GM12878 (cell line): ENCODE measurements around the gene ANKRD33. TPM values are rescaled to one million over a fixed set of nuclear protein-coding genes. Genes with fewer than 3 reads are reported as not detected.

ENCODE experiments used
- ATAC-seq: fragments of 200-7000 bp; cut with Tn5 transposase; 3 replicates; pipeline ENCODE4 v1.9.1; 2020; ENCODE audit warnings: mild to moderate bottlenecking, moderate library complexity
- BruUV-seq: library from RNA; stranded (reverse); fragments of 400-500 nt; replicated peaks from 2 replicates; lab custom pipeline; 2021; lab: Mats Ljungman, UMichigan
- CTCF ChIA-PET: fragments of 300-600 bp; sonication (Branson Sonifier 250); formaldehyde crosslinking; extraction: SDS; loops from one replicate; lab custom pipeline; 2021; ENCODE audit warnings: inconsistent platforms; lab: Yijun Ruan, JAX
- POLR2A ChIA-PET: fragments of 350-600 bp; formaldehyde crosslinking; extraction: SDS; loops from one replicate; lab custom pipeline; 2021; ENCODE audit warnings: inconsistent platforms; lab: Charles Lee
- RAD21 ChIA-PET: fragments of 300-600 bp; sonication (Branson Sonifier 250); formaldehyde crosslinking; loops from one replicate; lab custom pipeline; 2023; ENCODE audit warnings: antibody characterized with exemption; ENCODE audit not compliant: unreplicated experiment; lab: Charles Lee
- SMC1A ChIA-PET: fragments of 300-600 bp; sonication (Branson Sonifier 250); formaldehyde crosslinking; loops from one replicate; lab custom pipeline; 2023; ENCODE audit not compliant: unreplicated experiment, uncharacterized antibody; lab: Charles Lee
- DNase-seq: peaks from one replicate; pipeline ENCODE4 v3.0.0-alpha.2; 2011; ENCODE audit warnings: low read depth, low spot score
- FAIRE-seq: peaks from 3 replicates; lab custom pipeline; 2011; peaks lifted over from hg19 to GRCh38; lab: Jason Lieb, UNC
- H2AFZ ChIP-seq: 2 replicates; pipeline ENCODE4 v1.6.0; 2011; ENCODE audit warnings: low read depth, low read length, control low read depth; ENCODE audit not compliant: control insufficient read depth
- H3K27ac ChIP-seq: 2 replicates; pipeline ENCODE4 v1.5.1; 2011; ENCODE audit warnings: control low read depth; ENCODE audit not compliant: control insufficient read depth, insufficient read depth
- H3K27me3 ChIP-seq, 2 experiments: replicated peaks in 1 of 2; 2 replicates each; pipeline versions ENCODE4 v1.6.0 to v1.6.1; 2011; ENCODE audit warnings: low read length in 1 of 2; ENCODE audit not compliant: control insufficient read depth in 2 of 2, insufficient read depth in 2 of 2
- H3K36me3 ChIP-seq, 2 experiments: 2 replicates each; pipeline ENCODE4 v1.5.1; 2011; ENCODE audit warnings: low read length in 1 of 2; ENCODE audit not compliant: control insufficient read depth in 2 of 2, insufficient read depth in 2 of 2
- H3K4me1 ChIP-seq: 2 replicates; pipeline ENCODE4 v1.6.1; 2011; ENCODE audit warnings: mild to moderate bottlenecking, low read length, moderate library complexity, mixed read lengths; ENCODE audit not compliant: control insufficient read depth, insufficient read depth
- H3K4me2 ChIP-seq: 2 replicates; pipeline ENCODE4 v1.6.0; 2011; ENCODE audit warnings: control low read depth; ENCODE audit not compliant: control insufficient read depth, insufficient read depth
- H3K4me3 ChIP-seq: fragments of 200-600 bp; sonication (generic); 2 replicates; pipeline ENCODE4 v1.5.1; 2016
- H3K79me2 ChIP-seq: 2 replicates; pipeline ENCODE4 v1.6.0; 2011; ENCODE audit warnings: low read length; ENCODE audit not compliant: control insufficient read depth, insufficient read depth
- H3K9ac ChIP-seq: 2 replicates; pipeline ENCODE4 v1.8.0; 2011; ENCODE audit warnings: low read length, control low read depth, mixed read lengths; ENCODE audit not compliant: control insufficient read depth, insufficient read depth
- H3K9me3 ChIP-seq: replicated peaks from 3 replicates; pipeline ENCODE4 v1.5.1; 2011; ENCODE audit warnings: mild to moderate bottlenecking, low read length; ENCODE audit not compliant: control insufficient read depth, insufficient read depth
- H4K20me1 ChIP-seq: 2 replicates; pipeline ENCODE4 v1.6.0; 2011; ENCODE audit not compliant: control insufficient read depth, insufficient read depth
- CEBPB ChIP-seq, 2 experiments: fragments of 150-350 bp in 1 of 2; IDR thresholded peaks; 2 replicates each; pipeline ENCODE4 v1.6.1; 2012 to 2014; ENCODE audit warnings: low read depth in 2 of 2, low read length in 2 of 2, borderline replicate concordance in 1 of 2, inconsistent platforms in 1 of 2
- CHD4 ChIP-seq: fragments of 200-600 bp; sonication (generic); IDR thresholded peaks from 2 replicates; pipeline ENCODE4 v1.6.1; 2016; ENCODE audit warnings: mild to moderate bottlenecking
- JUND ChIP-seq: IDR thresholded peaks from 2 replicates; pipeline ENCODE4 v1.6.1; 2012; ENCODE audit warnings: low read depth, mild to moderate bottlenecking, low read length, improper control_type of control experiment, moderate library complexity
- MYB ChIP-seq: fragments of 150-350 bp; IDR thresholded peaks from 2 replicates; pipeline ENCODE4 v1.6.1; 2014; ENCODE audit warnings: mild to moderate bottlenecking, low read depth, low read length, borderline replicate concordance
- NFYA ChIP-seq: IDR thresholded peaks from 2 replicates; pipeline ENCODE4 v1.6.1; 2011; ENCODE audit warnings: low read depth, mild to moderate bottlenecking, low read length, improper control_type of control experiment, borderline replicate concordance
- POLR2AphosphoS2 ChIP-seq: IDR thresholded peaks from 2 replicates; pipeline ENCODE4 v1.6.1; 2011; ENCODE audit warnings: low read depth, mild to moderate bottlenecking, low read length, improper control_type of control experiment, moderate library complexity
- RAD21 ChIP-seq: IDR thresholded peaks from 2 replicates; pipeline ENCODE4 v1.6.1; 2011; ENCODE audit warnings: mild to moderate bottlenecking, low read depth, low read length, moderate library complexity; ENCODE audit not compliant: insufficient read depth
- SMC3 ChIP-seq: IDR thresholded peaks from 2 replicates; pipeline ENCODE4 v1.6.1; 2011; ENCODE audit warnings: low read length, improper control_type of control experiment, borderline replicate concordance
- SREBF2 ChIP-seq: IDR thresholded peaks from 2 replicates; pipeline ENCODE4 v1.6.1; 2012; ENCODE audit warnings: mild to moderate bottlenecking, low read length
- STAT3 ChIP-seq: IDR thresholded peaks from 2 replicates; pipeline ENCODE4 v1.6.1; 2011; ENCODE audit warnings: low read depth, low read length, improper control_type of control experiment
- SUPT20H ChIP-seq: IDR thresholded peaks from 2 replicates; pipeline ENCODE4 v1.6.1; 2011; ENCODE audit warnings: low read depth, mild to moderate bottlenecking, low read length, moderate library complexity, borderline replicate concordance; ENCODE audit not compliant: control insufficient read depth
- ZNF217 ChIP-seq: fragments of 450-650 bp; IDR thresholded peaks from 2 replicates; pipeline ENCODE4 v1.6.1; 2017; ENCODE audit warnings: antibody characterized with exemption, mild to moderate bottlenecking
- ZNF274 ChIP-seq: IDR thresholded peaks from one replicate; pipeline ENCODE4 v1.8.0; 2011; ENCODE audit not compliant: insufficient read length, insufficient read depth
- in situ Hi-C: fragments of 300-500 bp; cut with MboI; formaldehyde crosslinking; loops from 9 replicates; pipeline ENCODE4 v1.14.3; 2018; ENCODE audit warnings: mixed read lengths
- intact Hi-C: fragments of 100-400 bp; cut with micrococcal nuclease; formaldehyde crosslinking; loops from one replicate; pipeline ENCODE4 v1.14.2; 2022; ENCODE audit not compliant: unreplicated experiment
- polyA plus RNA-seq, 11 experiments: library from polyadenylated mRNA; depleted of rRNA in 4 of 11; unstranded in 6 of 11; stranded (reverse) in 5 of 11; fragments of >200 nt; fragmentation: Nextera tagmentation in 4 of 11; fragmentation: Illumina TruSeq in 1 of 11; extraction: Ambion mirVana in 4 of 11; extraction: Trizol in 1 of 11; gene quantifications; 1 replicate in 1 of 11; 2 replicates in 10 of 11; pipeline versions ENCODE4 v1.2.1 to v1.2.3, GENCODE V29; 2011 to 2016; ENCODE audit warnings: inconsistent platforms in 2 of 11, missing spikeins in 2 of 11, low read depth in 1 of 11
- total RNA-seq, 4 experiments: library from RNA; depleted of rRNA in 3 of 4; stranded (reverse); fragments of >200 nt in 3 of 4; fragmentation: Illumina TruSeq in 1 of 4; extraction: Trizol in 1 of 4; gene quantifications; 2 replicates each; pipeline versions ENCODE4 v1.2.1 to v1.2.3, GENCODE V29; 2013 to 2021
- TF ChIP-seq, protein P1 (sequence below): IDR thresholded peaks from 2 replicates; pipeline ENCODE4 v1.6.1; 2011; ENCODE audit warnings: low read depth, mild to moderate bottlenecking, low read length, moderate library complexity, borderline replicate concordance; ENCODE audit errors: extremely low read depth
- TF ChIP-seq, protein P2 (sequence below): IDR thresholded peaks from 2 replicates; pipeline ENCODE4 v1.6.1; 2011; ENCODE audit warnings: borderline replicate concordance, low read depth, mild to moderate bottlenecking, moderate library complexity, low read length; ENCODE audit not compliant: insufficient read depth, poor library complexity, severe bottlenecking
- TF ChIP-seq, protein P3 (sequence below), 3 experiments: IDR thresholded peaks in 2 of 3; conservative IDR thresholded peaks in 1 of 3; 2 replicates each; pipeline ENCODE4 v1.5.1; 2011; ENCODE audit warnings: low read depth in 3 of 3, low read length in 3 of 3, mild to moderate bottlenecking in 3 of 3, control low read depth in 2 of 3, moderate library complexity in 2 of 3, inconsistent platforms in 1 of 3, mixed read lengths in 1 of 3; ENCODE audit not compliant: control insufficient read depth in 2 of 3, insufficient read depth in 1 of 3; ENCODE audit errors: extremely low read depth in 1 of 3
- TF ChIP-seq, protein P4 (sequence below): fragments of 450-650 bp; IDR thresholded peaks from 2 replicates; pipeline ENCODE4 v1.6.1; 2017; ENCODE audit warnings: mild to moderate bottlenecking, low read depth, inconsistent platforms; ENCODE audit not compliant: poor library complexity, severe bottlenecking

The ANKRD33 gene
- total and polyA plus RNA-seq, 10 of the 15 experiments (the other 5 are each of a cell fraction or from before 2014, with no cell fraction given) = not detected

DNA sequence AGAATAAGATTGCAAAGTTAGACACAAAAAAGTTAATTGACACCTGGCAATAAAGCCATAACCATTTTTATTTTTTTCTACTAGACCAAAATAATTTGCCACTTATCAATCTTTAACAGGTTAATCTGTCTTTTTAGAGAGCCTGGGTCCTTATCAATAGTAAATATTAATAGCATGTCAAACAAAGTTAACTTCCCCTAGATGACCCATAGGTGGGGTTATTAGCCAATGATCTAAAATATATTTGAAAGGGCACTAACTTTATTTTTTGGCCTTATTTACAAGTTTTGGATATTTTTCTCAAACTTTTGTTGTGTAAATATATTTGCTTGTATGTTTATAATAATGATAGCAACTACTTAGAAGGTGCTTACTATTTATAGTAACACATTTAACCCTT lies 3.9 kb downstream of the ANKRD33 start:
- BruUV-seq = no TSS peak
- H3K27me3 ChIP-seq = 0 out of 4 replicates have a peak, but pooled peaks cover 0 to under 1% of the 10 kb centered on the region in 2 experiments
- no peaks in the 10 kb centered on the region for H3K36me3 ChIP-seq
- peak; percentile 47 for FAIRE-seq
- H3K9me3 ChIP-seq = no peaks in the 10 kb centered on the region
- ChIA-PET CTCF (interaction anchor here (0.9 to 1.5 kb wide), 3 partner anchors 89 to 128 kb away, joined by 4 to 5 read pairs (median 4); no protein-coding TSS in a partner anchor), SMC1A (interaction anchor here (0.7 kb wide), 1 partner anchor 85 kb away, joined by 3 read pairs; no protein-coding TSS in a partner anchor), RAD21 (no interaction called here), POLR2A (no interaction called here)
- H3K79me2 ChIP-seq = no peaks in the 10 kb centered on the region
- intact Hi-C loops = loop anchor here (2.0 to 5.0 kb wide), 2 partner anchors 89 to 130 kb away; no protein-coding TSS in a partner anchor
- H3K9ac ChIP-seq = no peak overlapping the region
- no peak overlapping the region for H3K4me2 ChIP-seq
- H3K4me3 ChIP-seq = no peak overlapping the region
- DNase-seq = no peak
- H3K4me1 ChIP-seq = no peaks in the 10 kb centered on the region
- H4K20me1 ChIP-seq = no peaks in the 10 kb centered on the region
- H2AFZ ChIP-seq = no peak overlapping the region
- peak; percentile 46; the same call in 1 of the 3 replicates for ATAC-seq
- in situ Hi-C loops = no loop called here
- TF ChIP-seq, protein P1, sequence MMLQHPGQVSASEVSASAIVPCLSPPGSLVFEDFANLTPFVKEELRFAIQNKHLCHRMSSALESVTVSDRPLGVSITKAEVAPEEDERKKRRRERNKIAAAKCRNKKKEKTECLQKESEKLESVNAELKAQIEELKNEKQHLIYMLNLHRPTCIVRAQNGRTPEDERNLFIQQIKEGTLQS = no peak
- TF ChIP-seq CEBPB (IDR thresholded peaks at IDR 0.05; ENCODE audit: borderline replicate concordance in 1 of 2, low read depth in 2 of 2, low read length in 2 of 2) = no peak
- no peak for TF ChIP-seq MYB
- no peak for TF ChIP-seq SREBF2
- peak; percentile 17; the same call in 1 of the 2 replicates for TF ChIP-seq SMC3
- TF ChIP-seq, protein P2, sequence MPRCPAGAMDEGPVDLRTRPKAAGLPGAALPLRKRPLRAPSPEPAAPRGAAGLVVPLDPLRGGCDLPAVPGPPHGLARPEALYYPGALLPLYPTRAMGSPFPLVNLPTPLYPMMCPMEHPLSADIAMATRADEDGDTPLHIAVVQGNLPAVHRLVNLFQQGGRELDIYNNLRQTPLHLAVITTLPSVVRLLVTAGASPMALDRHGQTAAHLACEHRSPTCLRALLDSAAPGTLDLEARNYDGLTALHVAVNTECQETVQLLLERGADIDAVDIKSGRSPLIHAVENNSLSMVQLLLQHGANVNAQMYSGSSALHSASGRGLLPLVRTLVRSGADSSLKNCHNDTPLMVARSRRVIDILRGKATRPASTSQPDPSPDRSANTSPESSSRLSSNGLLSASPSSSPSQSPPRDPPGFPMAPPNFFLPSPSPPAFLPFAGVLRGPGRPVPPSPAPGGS = no peak
- TF ChIP-seq CHD4 = no peak
- no peak for TF ChIP-seq POLR2AphosphoS2
- TF ChIP-seq NFYA = no peak
- no peak for TF ChIP-seq JUND
- TF ChIP-seq STAT3 = no peak
- TF ChIP-seq ZNF217 = no peak
- TF ChIP-seq, protein P3, sequence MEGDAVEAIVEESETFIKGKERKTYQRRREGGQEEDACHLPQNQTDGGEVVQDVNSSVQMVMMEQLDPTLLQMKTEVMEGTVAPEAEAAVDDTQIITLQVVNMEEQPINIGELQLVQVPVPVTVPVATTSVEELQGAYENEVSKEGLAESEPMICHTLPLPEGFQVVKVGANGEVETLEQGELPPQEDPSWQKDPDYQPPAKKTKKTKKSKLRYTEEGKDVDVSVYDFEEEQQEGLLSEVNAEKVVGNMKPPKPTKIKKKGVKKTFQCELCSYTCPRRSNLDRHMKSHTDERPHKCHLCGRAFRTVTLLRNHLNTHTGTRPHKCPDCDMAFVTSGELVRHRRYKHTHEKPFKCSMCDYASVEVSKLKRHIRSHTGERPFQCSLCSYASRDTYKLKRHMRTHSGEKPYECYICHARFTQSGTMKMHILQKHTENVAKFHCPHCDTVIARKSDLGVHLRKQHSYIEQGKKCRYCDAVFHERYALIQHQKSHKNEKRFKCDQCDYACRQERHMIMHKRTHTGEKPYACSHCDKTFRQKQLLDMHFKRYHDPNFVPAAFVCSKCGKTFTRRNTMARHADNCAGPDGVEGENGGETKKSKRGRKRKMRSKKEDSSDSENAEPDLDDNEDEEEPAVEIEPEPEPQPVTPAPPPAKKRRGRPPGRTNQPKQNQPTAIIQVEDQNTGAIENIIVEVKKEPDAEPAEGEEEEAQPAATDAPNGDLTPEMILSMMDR (IDR thresholded peaks at IDR 0.05 in 2 of 3, conservative IDR thresholded peaks at IDR 0.05 in 1 of 3; ENCODE audit: control insufficient read depth in 2 of 3, extremely low read depth in 1 of 3, insufficient read depth in 1 of 3, low read depth in 3 of 3, low read length in 3 of 3) = peak in 2 of 3 experiments; percentile 13 to 40; a peak in 2 of 6 replicates
- TF ChIP-seq, protein P4, sequence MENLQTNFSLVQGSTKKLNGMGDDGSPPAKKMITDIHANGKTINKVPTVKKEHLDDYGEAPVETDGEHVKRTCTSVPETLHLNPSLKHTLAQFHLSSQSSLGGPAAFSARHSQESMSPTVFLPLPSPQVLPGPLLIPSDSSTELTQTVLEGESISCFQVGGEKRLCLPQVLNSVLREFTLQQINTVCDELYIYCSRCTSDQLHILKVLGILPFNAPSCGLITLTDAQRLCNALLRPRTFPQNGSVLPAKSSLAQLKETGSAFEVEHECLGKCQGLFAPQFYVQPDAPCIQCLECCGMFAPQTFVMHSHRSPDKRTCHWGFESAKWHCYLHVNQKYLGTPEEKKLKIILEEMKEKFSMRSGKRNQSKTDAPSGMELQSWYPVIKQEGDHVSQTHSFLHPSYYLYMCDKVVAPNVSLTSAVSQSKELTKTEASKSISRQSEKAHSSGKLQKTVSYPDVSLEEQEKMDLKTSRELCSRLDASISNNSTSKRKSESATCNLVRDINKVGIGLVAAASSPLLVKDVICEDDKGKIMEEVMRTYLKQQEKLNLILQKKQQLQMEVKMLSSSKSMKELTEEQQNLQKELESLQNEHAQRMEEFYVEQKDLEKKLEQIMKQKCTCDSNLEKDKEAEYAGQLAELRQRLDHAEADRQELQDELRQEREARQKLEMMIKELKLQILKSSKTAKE = no peak
- TF ChIP-seq RAD21 = peak; percentile 36; the same call in 1 of the 2 replicates
- no peak for TF ChIP-seq ZNF274
- no peak for TF ChIP-seq SUPT20H
- no peak overlapping the region for H3K27ac ChIP-seq
